Effector memory CD4-positive, alpha-beta T cell (primary cell): ENCODE data around the gene LDLRAD4.

Source experiments
- DNase-seq, 3 donors: peaks; one replicate each; pipeline ENCODE4 v3.0.0-alpha.2; 2020
- H3K27ac ChIP-seq: 2 replicates; pipeline ENCODE4 v1.7.0; 2013; ENCODE audit warnings: mild to moderate bottlenecking, low read length, moderate library complexity; ENCODE audit not compliant: insufficient read depth, poor library complexity, severe bottlenecking
- H3K27me3 ChIP-seq: replicated peaks from 2 replicates; pipeline ENCODE4 v1.7.0; 2013; ENCODE audit warnings: mild to moderate bottlenecking, low read length; ENCODE audit not compliant: insufficient read depth, control insufficient read depth, poor library complexity, severe bottlenecking
- H3K36me3 ChIP-seq: 2 replicates; pipeline ENCODE4 v1.7.0; 2013; ENCODE audit warnings: mild to moderate bottlenecking, low read length, moderate library complexity; ENCODE audit not compliant: control insufficient read depth, insufficient read depth
- H3K4me1 ChIP-seq: 2 replicates; pipeline ENCODE4 v1.7.0; 2013; ENCODE audit warnings: low read length, mild to moderate bottlenecking; ENCODE audit not compliant: control insufficient read depth, insufficient read depth, poor library complexity, severe bottlenecking
- H3K4me3 ChIP-seq: 2 replicates; pipeline ENCODE4 v1.7.0; 2013; ENCODE audit warnings: low read length, low read depth, mild to moderate bottlenecking; ENCODE audit not compliant: insufficient read depth, poor library complexity, severe bottlenecking
- H3K9me3 ChIP-seq: 2 replicates; pipeline ENCODE4 v1.7.0; 2013; ENCODE audit warnings: mild to moderate bottlenecking, low read length, moderate library complexity; ENCODE audit not compliant: control insufficient read depth

Gene LDLRAD4

DNA sequence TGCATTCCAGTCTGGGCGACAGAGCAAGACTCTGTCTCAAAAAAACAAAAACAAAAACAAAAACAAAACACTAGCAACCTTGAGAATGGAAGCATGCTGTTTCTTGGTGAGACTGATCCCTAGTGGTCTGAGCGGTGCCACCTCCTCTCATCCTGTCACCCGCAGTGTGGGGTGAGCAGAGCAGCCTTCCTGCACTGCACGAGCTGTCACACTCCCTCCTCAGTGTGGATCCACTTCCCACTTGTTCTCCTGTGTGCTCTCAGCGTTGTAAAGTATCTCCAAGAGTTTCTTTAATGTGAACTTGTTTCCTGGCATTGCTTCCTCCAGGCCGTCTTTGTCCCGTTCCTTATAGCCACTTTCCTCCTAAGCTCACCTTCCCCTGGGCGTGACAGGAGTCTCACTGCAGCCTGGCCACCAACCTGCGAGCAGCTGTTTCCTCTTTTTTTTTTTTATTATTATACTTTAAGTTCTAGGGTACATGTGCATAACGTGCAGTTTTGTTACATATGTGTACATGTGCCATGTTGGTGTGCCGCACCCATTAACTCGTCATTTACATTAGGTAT, 287.3 kb downstream of the LDLRAD4 start:
- Histone ChIP-seq H3K27ac (no peak overlapping the region), H3K4me3 (no peak overlapping the region), H3K36me3 (no peaks in the 10 kb centered on the region), H3K27me3 (no peaks in the 10 kb centered on the region), H3K9me3 (no peaks in the 10 kb centered on the region), H3K4me1 (peaks cover 6% of the 10 kb centered on the region)
- no peak for DNase-seq

DNA sequence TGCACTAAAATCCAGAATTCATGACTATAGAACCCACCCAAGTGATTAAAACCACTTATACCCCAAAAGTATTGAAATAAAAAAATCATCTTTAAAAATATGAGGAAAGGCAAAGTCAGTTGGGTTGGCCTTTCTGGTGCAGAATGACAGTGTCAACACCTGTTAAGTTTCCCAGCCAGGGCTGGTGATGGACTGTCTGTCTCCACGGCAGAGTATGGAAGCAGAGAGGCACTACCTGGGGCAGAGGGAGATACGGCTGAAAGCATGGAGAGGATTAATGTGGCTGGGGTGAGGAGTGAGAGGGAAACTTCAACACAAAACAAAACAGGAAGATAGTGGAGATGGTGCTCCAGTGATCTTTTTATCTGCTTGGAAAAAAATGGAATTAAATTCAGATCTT, 292.0 kb downstream of the LDLRAD4 start:
- DNase-seq, result no peak
- Histone ChIP-seq H3K27ac (no peak overlapping the region), H3K36me3 (no peaks in the 10 kb centered on the region), H3K4me1 (no peaks in the 10 kb centered on the region), H3K4me3 (no peak overlapping the region), H3K9me3 (no peaks in the 10 kb centered on the region), H3K27me3 (no peaks in the 10 kb centered on the region)

GRCh38 chr18:13511961-13512577, 293.5 kb downstream of the LDLRAD4 start:
- Histone ChIP-seq H3K4me3 (no peak overlapping the region), H3K27me3 (no peaks in the 10 kb centered on the region), H3K27ac (no peak overlapping the region), H3K36me3 (no peaks in the 10 kb centered on the region), H3K4me1 (no peaks in the 10 kb centered on the region), H3K9me3 (no peaks in the 10 kb centered on the region)
- no peak for DNase-seq

- Histone ChIP-seq H3K4me1 (no peaks in the 10 kb centered on the region), H3K27me3 (no peaks in the 10 kb centered on the region), H3K4me3 (no peak overlapping the region), H3K9me3 (no peaks in the 10 kb centered on the region), H3K27ac (no peak overlapping the region), H3K36me3 (no peaks in the 10 kb centered on the region)
- no peak for DNase-seq
Measured at GRCh38 chr18:13513021-13513420, 294.5 kb downstream of the LDLRAD4 start.

DNA sequence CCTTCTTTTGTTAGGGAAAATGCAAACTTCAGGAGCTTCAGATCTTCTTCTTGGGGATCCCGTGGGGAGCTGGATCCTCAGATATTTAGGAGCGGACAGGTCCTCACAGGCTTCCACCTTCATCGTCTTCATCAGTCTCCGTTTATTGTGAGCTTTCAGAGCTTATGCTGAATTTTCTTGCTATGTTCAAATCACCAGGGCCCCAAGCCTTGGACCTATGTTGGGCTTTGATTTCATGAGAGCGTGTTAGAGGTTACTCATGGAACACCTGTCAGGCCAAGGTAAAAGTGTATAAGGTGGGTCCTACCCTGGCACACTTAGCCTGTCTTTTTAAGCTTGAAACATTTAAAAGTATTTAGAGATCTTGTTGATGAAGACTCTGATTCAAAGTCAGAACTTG, 294.9 kb downstream of the LDLRAD4 start:
- no peaks in the 10 kb centered on the region for H3K4me1 ChIP-seq
- no peak overlapping the region for H3K27ac ChIP-seq
- DNase-seq, result no peak
- no peaks in the 10 kb centered on the region for H3K9me3 ChIP-seq
- H3K4me3 ChIP-seq, result no peak overlapping the region
- H3K27me3 ChIP-seq, result no peaks in the 10 kb centered on the region
- H3K36me3 ChIP-seq, result no peaks in the 10 kb centered on the region

DNA sequence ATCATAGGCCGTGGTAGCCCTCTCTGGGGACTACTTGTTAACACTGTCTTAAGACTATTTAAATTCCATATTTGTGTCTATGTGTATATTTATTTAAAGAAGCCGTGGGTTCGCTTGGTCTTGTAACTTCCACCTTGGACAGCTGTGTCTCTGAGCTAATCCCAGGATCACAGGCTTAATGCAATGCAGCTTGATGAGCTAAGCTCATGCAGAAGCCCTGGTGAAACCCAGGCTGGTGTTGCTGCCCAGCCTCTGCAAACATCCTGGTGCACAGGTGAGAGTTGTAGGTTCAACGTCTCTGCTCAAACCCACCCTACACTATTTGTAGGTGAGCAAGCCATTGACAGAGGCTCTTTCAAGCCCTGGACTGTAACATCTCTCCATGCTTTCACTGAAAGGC, 296.0 kb downstream of the LDLRAD4 start:
- H3K4me3 ChIP-seq, result no peak overlapping the region
- no peak for DNase-seq

DNA sequence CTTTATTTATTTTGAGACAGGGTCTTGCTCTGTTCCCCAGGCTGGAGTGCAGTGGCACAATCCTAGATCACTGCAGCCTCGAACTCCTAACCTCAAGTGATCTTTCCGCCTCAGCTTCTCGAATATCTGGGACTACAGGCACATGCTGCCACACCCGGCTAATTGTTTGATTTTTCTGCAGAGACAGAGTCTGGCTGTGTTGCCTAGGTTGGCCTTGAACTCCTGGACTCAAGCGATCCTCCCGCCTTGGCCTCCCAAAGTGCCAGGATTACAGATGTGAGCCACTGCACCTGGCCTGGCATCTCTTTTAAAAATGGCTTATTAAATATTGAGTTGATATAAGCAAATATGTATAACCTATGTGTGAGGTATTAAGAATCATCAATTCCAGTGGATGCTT, 298.3 kb downstream of the LDLRAD4 start:
- H3K4me1 ChIP-seq, result no peaks in the 10 kb centered on the region

More for the DNA sequence above, 296.0 kb downstream of the LDLRAD4 start:
- Histone ChIP-seq H3K27ac (no peak overlapping the region), H3K4me1 (no peaks in the 10 kb centered on the region), H3K36me3 (no peaks in the 10 kb centered on the region), H3K27me3 (no peaks in the 10 kb centered on the region), H3K9me3 (no peaks in the 10 kb centered on the region)

DNA sequence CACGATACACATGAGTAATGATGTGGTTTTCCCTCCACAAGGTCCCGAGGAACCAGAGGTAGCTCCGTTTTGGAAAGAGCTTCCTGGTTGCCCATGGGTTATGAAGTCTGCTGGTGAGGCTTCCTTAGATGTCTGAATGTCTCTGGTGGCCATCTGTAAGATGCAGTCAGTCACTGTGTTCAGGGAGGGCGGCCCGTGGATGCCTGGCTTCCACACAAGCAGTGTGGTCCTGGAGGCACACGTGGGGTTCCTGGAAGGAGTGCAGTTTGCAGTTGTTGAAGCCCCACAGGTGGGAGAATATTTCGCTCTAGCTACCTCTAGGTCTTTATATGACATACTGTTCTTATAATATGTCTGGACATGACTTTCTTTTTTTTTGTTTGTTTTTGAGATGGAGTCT, 298.8 kb downstream of the LDLRAD4 start:
- no peak for DNase-seq
- Histone ChIP-seq H3K4me1 (no peaks in the 10 kb centered on the region), H3K27ac (no peak overlapping the region), H3K4me3 (no peak overlapping the region), H3K27me3 (no peaks in the 10 kb centered on the region), H3K9me3 (no peaks in the 10 kb centered on the region), H3K36me3 (no peaks in the 10 kb centered on the region)

More for the DNA sequence above, 298.3 kb downstream of the LDLRAD4 start:
- H3K36me3 ChIP-seq, result no peaks in the 10 kb centered on the region
- H3K27ac ChIP-seq, result no peak overlapping the region
- DNase-seq, result no peak
- no peaks in the 10 kb centered on the region for H3K27me3 ChIP-seq
- H3K9me3 ChIP-seq, result no peaks in the 10 kb centered on the region
- H3K4me3 ChIP-seq, result no peak overlapping the region

GRCh38 chr18:13518382-13518781, 299.8 kb downstream of the LDLRAD4 start:
- Histone ChIP-seq H3K4me3 (no peak overlapping the region), H3K36me3 (no peaks in the 10 kb centered on the region), H3K27ac (no peak overlapping the region), H3K4me1 (no peaks in the 10 kb centered on the region), H3K27me3 (no peaks in the 10 kb centered on the region), H3K9me3 (no peaks in the 10 kb centered on the region)
- no peak for DNase-seq

DNA sequence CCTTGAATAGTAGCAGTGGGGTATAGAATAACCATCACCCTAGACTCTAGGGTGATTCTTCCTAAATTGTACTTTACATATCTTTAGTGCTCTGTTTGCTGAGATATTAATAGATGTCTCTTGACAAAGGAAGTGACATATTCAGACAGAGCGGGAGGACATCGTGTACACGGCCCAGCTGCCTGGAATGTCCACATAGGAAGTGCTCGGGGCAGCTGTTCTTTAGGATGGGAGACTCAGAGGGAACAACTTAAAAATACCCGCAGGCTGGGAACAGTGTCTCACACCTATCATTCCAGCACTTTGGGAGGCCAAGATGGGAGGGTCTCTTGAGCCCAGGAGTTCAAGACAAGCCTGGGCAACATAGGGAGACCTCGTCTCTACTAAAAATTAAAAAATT, 301.7 kb downstream of the LDLRAD4 start:
- H3K36me3 ChIP-seq, result peaks cover under 1% of the 10 kb centered on the region
- no peaks in the 10 kb centered on the region for H3K9me3 ChIP-seq
- no peak overlapping the region for H3K4me3 ChIP-seq
- no peak overlapping the region for H3K27ac ChIP-seq
- H3K4me1 ChIP-seq, result no peaks in the 10 kb centered on the region
- DNase-seq, result no peak
- no peaks in the 10 kb centered on the region for H3K27me3 ChIP-seq
